Esophagus squamous epithelium (tissue), 5 donors: ENCODE data around the gene ZFYVE28. TPM values are rescaled to one million over a fixed set of nuclear protein-coding genes. Genes with fewer than 3 reads are reported as not detected.

ENCODE experiments used
- DNase-seq: peaks from one replicate; lab custom pipeline; 2025; lab: John Stamatoyannopoulos, UW
- H3K27ac ChIP-seq, 4 donors: fragments of 200-600 bp; sonication (generic); one replicate each; pipeline ENCODE4 v1.5.1; 2016 to 2019; ENCODE audit warnings: mild to moderate bottlenecking in 1 of 4
- H3K27me3 ChIP-seq, 4 donors: fragments of 200-600 bp; sonication (generic); 1 replicate in 3 of 4; 2 replicates in 1 of 4; pipeline versions ENCODE4 v1.5.1 to v1.6.0; 2017 to 2021; ENCODE audit warnings: antibody characterized with exemption in 1 of 4
- H3K36me3 ChIP-seq, 3 donors: fragments of 200-600 bp; sonication (generic); one replicate each; pipeline ENCODE4 v1.5.1; 2016 to 2019
- H3K4me1 ChIP-seq, 3 donors: fragments of 200-600 bp; sonication (generic); one replicate each; pipeline ENCODE4 v1.5.1; 2017 to 2019
- H3K4me3 ChIP-seq, 4 donors: fragments of 200-600 bp; sonication (generic); 1 replicate in 3 of 4; 2 replicates in 1 of 4; pipeline ENCODE4 v1.5.1; 2016 to 2019; ENCODE audit warnings: mild to moderate bottlenecking in 2 of 4, moderate library complexity in 1 of 4
- H3K9me3 ChIP-seq, 3 donors: fragments of 200-600 bp; sonication (generic); one replicate each; pipeline ENCODE4 v1.5.1; 2016 to 2019
- CTCF ChIP-seq, 6 experiments: fragments of 450-650 bp in 4 of 6; fragments of 200-600 bp in 2 of 6; sonication (generic) in 2 of 6; IDR thresholded peaks; one replicate each; pipeline ENCODE4 v1.5.1; 2016 to 2019; ENCODE audit warnings: antibody characterized with exemption in 6 of 6, mild to moderate bottlenecking in 4 of 6, moderate library complexity in 4 of 6
- POLR2A ChIP-seq, 4 donors: fragments of 450-650 bp; IDR thresholded peaks; one replicate each; pipeline ENCODE4 v1.6.1; 2017; ENCODE audit warnings: antibody characterized with exemption in 4 of 4, mild to moderate bottlenecking in 4 of 4, moderate library complexity in 3 of 4
- WGBS, 2 donors: methylation state at CpG; one replicate each; pipeline ENCODE4 v1.1.5; 2018; 5-methylcytosine and 5-hydroxymethylcytosine counted together
- intact Hi-C: fragments of 100-400 bp; cut with DNase I; formaldehyde crosslinking; loops from one replicate; pipeline ENCODE4 v1.15.0; 2022
- total RNA-seq, 4 donors: library from RNA; depleted of rRNA; stranded (reverse); fragments of >200 nt; gene quantifications; one replicate each; pipeline ENCODE4 v1.1.0, GENCODE V29; 2016
- donor health status: DM: yes; HTN: yes; CAD: no.

ZFYVE28 gene
- total RNA-seq, 4 donors from 2014 or later = 5.1 to 8.5 (median 8.2) TPM

- no peak overlapping the region for H3K27ac ChIP-seq
- WGBS, 2 donors = 80 to 92% methylated on average over 1 of the region's 3 CpGs
- TF ChIP-seq CTCF (IDR thresholded peaks at IDR 0.05) (no peak), POLR2A (IDR thresholded peaks at IDR 0.05) (no peak)
- no peaks in the 10 kb centered on the region for H3K9me3 ChIP-seq
- H3K4me1 ChIP-seq = peaks cover 4 to 19% (median 16%) of the 10 kb centered on the region in 3 donors
- no peaks in the 10 kb centered on the region for H3K36me3 ChIP-seq
- H3K27me3 ChIP-seq = no peaks in the 10 kb centered on the region
- no peak overlapping the region for H3K4me3 ChIP-seq
- intact Hi-C loops = no loop called here
- DNase-seq = no peak
Measured at GRCh38 chr4:2407991-2408342, 10.5 kb downstream of the ZFYVE28 start.

- intact Hi-C loops = no loop called here
- Histone ChIP-seq H3K9me3 (no peaks in the 10 kb centered on the region), H3K4me1 (peaks cover 7 to 19% (median 16%) of the 10 kb centered on the region in 3 donors), H3K36me3 (no peaks in the 10 kb centered on the region), H3K27me3 (no peaks in the 10 kb centered on the region), H3K4me3 (no peak overlapping the region), H3K27ac (no peak overlapping the region)
- no peak for DNase-seq
- TF ChIP-seq CTCF (IDR thresholded peaks at IDR 0.05) (no peak), POLR2A (IDR thresholded peaks at IDR 0.05) (no peak)
- whole genome bisulfite sequencing, 2 donors = 72 to 74% methylated on average over 7 of the region's 7 CpGs
Measured at GRCh38 chr4:2406920-2407319, 11.5 kb downstream of the ZFYVE28 start.

GRCh38 chr4:2406406-2406805, 12.0 kb downstream of the ZFYVE28 start:
- Histone ChIP-seq H3K4me3 (no peak overlapping the region), H3K36me3 (no peaks in the 10 kb centered on the region), H3K4me1 (peaks cover 12 to 19% (median 17%) of the 10 kb centered on the region in 3 donors), H3K27me3 (peaks cover 0 to 4% (median 0%) of the 10 kb centered on the region in 4 donors), H3K9me3 (no peaks in the 10 kb centered on the region), H3K27ac (no peak overlapping the region)
- WGBS, 2 donors = 71 to 72% methylated on average over 10 of the region's 10 CpGs
- intact Hi-C loops = no loop called here
- DNase-seq = no peak
- TF ChIP-seq POLR2A (IDR thresholded peaks at IDR 0.05) = no peak
- TF ChIP-seq CTCF (IDR thresholded peaks at IDR 0.05) = no peak

- H3K4me3 ChIP-seq = no peak overlapping the region
- no peaks in the 10 kb centered on the region for H3K9me3 ChIP-seq
- peaks cover 0 to 8% (median 0%) of the 10 kb centered on the region in 4 donors for H3K27me3 ChIP-seq
- intact Hi-C loops = no loop called here
- TF ChIP-seq CTCF (IDR thresholded peaks at IDR 0.05) (no peak), POLR2A (IDR thresholded peaks at IDR 0.05) (no peak)
- H3K27ac ChIP-seq = no peak overlapping the region
- peaks cover 16 to 23% (median 19%) of the 10 kb centered on the region in 3 donors for H3K4me1 ChIP-seq
- DNase-seq = no peak
- WGBS, 2 donors = 60 to 78% methylated on average over 1 to 4 of the region's 7 CpGs
- H3K36me3 ChIP-seq = no peaks in the 10 kb centered on the region
Measured at GRCh38 chr4:2402941-2403340, 15.5 kb downstream of the ZFYVE28 start.

GRCh38 chr4:2402048-2402842, 16.2 kb downstream of the ZFYVE28 start:
- Histone ChIP-seq H3K27me3 (peaks cover 0 to 8% (median 0%) of the 10 kb centered on the region in 4 donors), H3K4me3 (peak overlapping the region; percentile 7 to 57 (median 33)), H3K4me1 (peaks cover 16 to 23% (median 19%) of the 10 kb centered on the region in 3 donors), H3K36me3 (no peaks in the 10 kb centered on the region), H3K9me3 (no peaks in the 10 kb centered on the region), H3K27ac (no peak overlapping the region)
- intact Hi-C loops = no loop called here
- WGBS, 2 donors = 14 to 18% methylated on average over 14 to 15 of the region's 27 CpGs
- DNase-seq = no peak
- TF ChIP-seq POLR2A (IDR thresholded peaks at IDR 0.05) = no peak
